ENCODE results near the gene OR2A7. TPM values are rescaled to one million over a fixed set of nuclear protein-coding genes. Genes with fewer than 3 reads are reported as not detected.

The OR2A7 gene
- total and polyA plus RNA-seq, 10 of the 15 experiments (the other 5 are each of a cell fraction or from before 2014, with no cell fraction given): 0.34 to 2.3 (median 0.89) TPM

DNA sequence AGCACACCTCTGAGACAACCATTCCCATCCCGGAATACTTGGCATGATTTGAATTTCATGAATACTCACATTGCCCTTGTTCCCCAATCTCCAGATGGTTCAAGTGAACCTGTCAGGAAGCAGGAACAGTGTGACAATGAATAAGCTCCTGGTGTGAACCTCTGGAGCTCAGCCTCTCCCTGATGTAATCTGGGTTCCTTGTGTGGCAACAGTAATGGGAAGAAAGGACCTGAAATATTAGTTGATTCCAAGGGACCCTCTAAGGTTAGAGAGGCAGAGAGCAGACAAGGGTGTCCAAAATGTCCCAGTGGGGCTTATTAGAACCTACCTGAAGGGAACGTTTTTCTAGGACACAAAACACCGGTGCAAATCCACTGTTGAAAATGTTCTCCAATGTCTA lies 8.5 kb downstream of the OR2A7 start:
- 37% methylated on average over 3 of the region's 3 CpGs for WGBS (ENCODE audit: insufficient coverage, insufficient replicate concordance, low lambda C conversion rate, missing lambda C conversion rate)

More for the DNA sequence above, 8.5 kb downstream of the OR2A7 start:
- H3K27ac ChIP-seq (ENCODE audit: control insufficient read depth, insufficient read depth): no peak overlapping the region
- no TSS peak for BruUV-seq (replicated peaks)
- TF ChIP-seq TCF12 (IDR thresholded peaks at IDR 0.05; ENCODE audit: low read depth, low read length) (no peak), HDAC2 (IDR thresholded peaks at IDR 0.05) (no peak), BCLAF1 (IDR thresholded peaks at IDR 0.05) (no peak), SUZ12 (IDR thresholded peaks at IDR 0.05; ENCODE audit: unreplicated experiment) (no peak), SIN3A (IDR thresholded peaks at IDR 0.05; ENCODE audit: low read depth, low read length) (no peak), IRF3 (IDR thresholded peaks at IDR 0.05) (no peak), SMARCA5 (IDR thresholded peaks at IDR 0.05) (no peak), ETV6 (conservative IDR thresholded peaks at IDR 0.05 in 1 of 2, IDR thresholded peaks at IDR 0.05 in 1 of 2; ENCODE audit: borderline replicate concordance in 1 of 2, low read depth in 1 of 2) (no peak), ESRRA (IDR thresholded peaks at IDR 0.05; ENCODE audit: low read length) (no peak), EP300 (IDR thresholded peaks at IDR 0.05; ENCODE audit: borderline replicate concordance in 1 of 2, control insufficient read depth in 1 of 2, low read depth in 2 of 2, low read length in 2 of 2) (no peak), REST (IDR thresholded peaks at IDR 0.05; ENCODE audit: low read depth, low read length) (no peak), SREBF1 (IDR thresholded peaks at IDR 0.05; ENCODE audit: low read length) (no peak)
- no peak overlapping the region for H3K4me3 ChIP-seq
- ChIA-PET POLR2A (no interaction called here), SMC1A (ENCODE audit: uncharacterized antibody, unreplicated experiment) (no interaction called here), CTCF (no interaction called here), RAD21 (ENCODE audit: unreplicated experiment) (no interaction called here)
- no peaks in the 10 kb centered on the region for H3K36me3 ChIP-seq (ENCODE audit: control insufficient read depth in 2 of 2, insufficient read depth in 2 of 2, low read length in 1 of 2)
- H3K4me1 ChIP-seq (ENCODE audit: control insufficient read depth, insufficient read depth, low read length): no peaks in the 10 kb centered on the region
- H4K20me1 ChIP-seq (ENCODE audit: control insufficient read depth, insufficient read depth): no peaks in the 10 kb centered on the region
- FAIRE-seq (no peak), ATAC-seq (no peak), DNase-seq (ENCODE audit: low read depth, low spot score) (no peak)
- no peaks in the 10 kb centered on the region for H3K27me3 ChIP-seq (replicated peaks in 1 of 2; ENCODE audit: control insufficient read depth in 2 of 2, insufficient read depth in 2 of 2, low read length in 1 of 2)
- H3K4me2 ChIP-seq (ENCODE audit: control insufficient read depth, insufficient read depth): no peak overlapping the region
- intact Hi-C loops (cut with micrococcal nuclease; ENCODE audit: unreplicated experiment): no loop called here
- H3K79me2 ChIP-seq (ENCODE audit: control insufficient read depth, insufficient read depth, low read length): no peaks in the 10 kb centered on the region
- no peak overlapping the region for H2AFZ ChIP-seq (ENCODE audit: control insufficient read depth, low read depth, low read length)
- in situ Hi-C loops (cut with MboI): no loop called here
- no peak overlapping the region for H3K9ac ChIP-seq (ENCODE audit: control insufficient read depth, insufficient read depth, low read length)
- no peaks in the 10 kb centered on the region for H3K9me3 ChIP-seq (replicated peaks; ENCODE audit: control insufficient read depth, insufficient read depth, low read length)
